ENCODE measurements around the gene C4BPB. TPM values are rescaled to one million over a fixed set of nuclear protein-coding genes. Genes with fewer than 3 reads are reported as not detected.

The C4BPB gene
- total RNA-seq, 1 experiment from 2014 or later = not detected

- no peaks in the 10 kb centered on the region for H3K9me2 ChIP-seq (replicated peaks; ENCODE audit: low read length)
- TF ChIP-seq EZH2phosphoT487 (IDR thresholded peaks at IDR 0.05; ENCODE audit: borderline replicate concordance, low read length) = no peak
- TF ChIP-seq EZH2 (IDR thresholded peaks at IDR 0.05; ENCODE audit: low read length, unreplicated experiment) = no peak
- TF ChIP-seq CTCF (conservative IDR thresholded peaks at IDR 0.05; ENCODE audit: low read depth, low read length) = no peak
Measured at GRCh38 chr1:207112616-207113296, 24.1 kb downstream of the C4BPB start.

GRCh38 chr1:207115269-207115668 lies 26.6 kb downstream of the C4BPB start:
- Histone ChIP-seq H3K4me1 (ENCODE audit: insufficient read depth, low read length) (no peaks in the 10 kb centered on the region), H3K27ac (ENCODE audit: low read length) (no peak overlapping the region), H2AFZ (ENCODE audit: low read length) (no peak overlapping the region), H3K4me3 (ENCODE audit: low read length) (no peak overlapping the region), H3K36me3 (ENCODE audit: low read depth, low read length) (no peaks in the 10 kb centered on the region), H3K27me3 (ENCODE audit: low read length) (peaks cover 3% of the 10 kb centered on the region; the same call in 1 of the 2 replicates), H3F3A (ENCODE audit: low read length, unreplicated experiment) (no peaks in the 10 kb centered on the region), H3K9me3 (ENCODE audit: low read length) (no peaks in the 10 kb centered on the region), H4K20me1 (ENCODE audit: low read length) (no peaks in the 10 kb centered on the region), H3K79me2 (ENCODE audit: low read length) (no peaks in the 10 kb centered on the region), H3K9ac (ENCODE audit: low read length) (no peak overlapping the region), H3K9me2 (replicated peaks; ENCODE audit: low read length) (no peaks in the 10 kb centered on the region), H3K4me2 (ENCODE audit: low read length) (no peak overlapping the region)
- DNase-seq (no peak), ATAC-seq (no peak)
- ChIA-PET POLR2A (ENCODE audit: unreplicated experiment) (no interaction called here), CTCF (no interaction called here)
- no TSS peak for BruUV-seq (replicated peaks)
- intact Hi-C loops (cut with micrococcal nuclease) = no loop called here
- no peak for TF ChIP-seq CTCF (conservative IDR thresholded peaks at IDR 0.05; ENCODE audit: low read depth, low read length)
- TF ChIP-seq EZH2 (IDR thresholded peaks at IDR 0.05; ENCODE audit: low read length, unreplicated experiment) = no peak
- TF ChIP-seq EZH2phosphoT487 (IDR thresholded peaks at IDR 0.05; ENCODE audit: borderline replicate concordance, low read length) = no peak

More at GRCh38 chr1:207112616-207113296, 24.1 kb downstream of the C4BPB start:
- Histone ChIP-seq H3K27ac (ENCODE audit: low read length) (no peak overlapping the region), H3K9ac (ENCODE audit: low read length) (no peak overlapping the region), H3F3A (ENCODE audit: low read length, unreplicated experiment) (no peaks in the 10 kb centered on the region), H3K4me2 (ENCODE audit: low read length) (no peak overlapping the region), H3K4me1 (ENCODE audit: insufficient read depth, low read length) (no peaks in the 10 kb centered on the region), H3K27me3 (ENCODE audit: low read length) (peaks cover 3% of the 10 kb centered on the region; the same call in 1 of the 2 replicates), H3K9me3 (ENCODE audit: low read length) (no peaks in the 10 kb centered on the region), H3K4me3 (ENCODE audit: low read length) (no peak overlapping the region), H3K36me3 (ENCODE audit: low read depth, low read length) (no peaks in the 10 kb centered on the region), H3K79me2 (ENCODE audit: low read length) (no peaks in the 10 kb centered on the region), H2AFZ (ENCODE audit: low read length) (no peak overlapping the region), H4K20me1 (ENCODE audit: low read length) (no peaks in the 10 kb centered on the region)
- CTCF ChIA-PET = interaction anchor here (0.6 kb wide), 1 partner anchor 349 kb away, joined by 3 read pairs; no protein-coding TSS in a partner anchor
- no peak for ATAC-seq
- intact Hi-C loops (cut with micrococcal nuclease) = no loop called here
- no TSS peak for BruUV-seq (replicated peaks)
- no peak for DNase-seq
- POLR2A ChIA-PET (ENCODE audit: unreplicated experiment) = no interaction called here

GRCh38 chr1:207124389-207124788 lies 35.7 kb downstream of the C4BPB start:
- Histone ChIP-seq H2AFZ (ENCODE audit: low read length) (no peak overlapping the region), H3K4me3 (ENCODE audit: low read length) (no peak overlapping the region), H3K9me3 (ENCODE audit: low read length) (peaks cover 9% of the 10 kb centered on the region), H3K27ac (ENCODE audit: low read length) (no peak overlapping the region), H3K4me1 (ENCODE audit: insufficient read depth, low read length) (no peaks in the 10 kb centered on the region), H3K9ac (ENCODE audit: low read length) (no peak overlapping the region), H3K27me3 (ENCODE audit: low read length) (no peaks in the 10 kb centered on the region), H3K36me3 (ENCODE audit: low read depth, low read length) (peaks cover 2% of the 10 kb centered on the region; the same call in 1 of the 2 replicates), H4K20me1 (ENCODE audit: low read length) (no peaks in the 10 kb centered on the region), H3F3A (ENCODE audit: low read length, unreplicated experiment) (no peaks in the 10 kb centered on the region), H3K79me2 (ENCODE audit: low read length) (no peaks in the 10 kb centered on the region), H3K4me2 (ENCODE audit: low read length) (no peak overlapping the region), H3K9me2 (replicated peaks; ENCODE audit: low read length) (no peaks in the 10 kb centered on the region)
- DNase-seq (no peak), ATAC-seq (no peak)
- no peak for TF ChIP-seq EZH2phosphoT487 (IDR thresholded peaks at IDR 0.05; ENCODE audit: borderline replicate concordance, low read length)
- TF ChIP-seq EZH2 (IDR thresholded peaks at IDR 0.05; ENCODE audit: low read length, unreplicated experiment) = no peak
- TF ChIP-seq CTCF (conservative IDR thresholded peaks at IDR 0.05; ENCODE audit: low read depth, low read length) = no peak
- intact Hi-C loops (cut with micrococcal nuclease) = no loop called here
- POLR2A ChIA-PET (ENCODE audit: unreplicated experiment) = interaction anchor here (0.6 to 0.7 kb wide), 2 partner anchors 18 to 197 kb away, joined by 5 read pairs; no protein-coding TSS in a partner anchor
- CTCF ChIA-PET = no interaction called here
- BruUV-seq (replicated peaks) = no TSS peak
